ENCODE results near the gene DCAF7.

The DCAF7 gene

GRCh38 chr17:63546308-63547082 is 3.8 kb upstream of the DCAF7 start:
- DNase-seq: no peak

- DNase-seq: no peak
Observed at GRCh38 chr17:63547083-63547523, 3.2 kb upstream of the DCAF7 start.

GRCh38 chr17:63549289-63549945 is 860 bp upstream of the DCAF7 start:
- DNase-seq: no peak

DNA sequence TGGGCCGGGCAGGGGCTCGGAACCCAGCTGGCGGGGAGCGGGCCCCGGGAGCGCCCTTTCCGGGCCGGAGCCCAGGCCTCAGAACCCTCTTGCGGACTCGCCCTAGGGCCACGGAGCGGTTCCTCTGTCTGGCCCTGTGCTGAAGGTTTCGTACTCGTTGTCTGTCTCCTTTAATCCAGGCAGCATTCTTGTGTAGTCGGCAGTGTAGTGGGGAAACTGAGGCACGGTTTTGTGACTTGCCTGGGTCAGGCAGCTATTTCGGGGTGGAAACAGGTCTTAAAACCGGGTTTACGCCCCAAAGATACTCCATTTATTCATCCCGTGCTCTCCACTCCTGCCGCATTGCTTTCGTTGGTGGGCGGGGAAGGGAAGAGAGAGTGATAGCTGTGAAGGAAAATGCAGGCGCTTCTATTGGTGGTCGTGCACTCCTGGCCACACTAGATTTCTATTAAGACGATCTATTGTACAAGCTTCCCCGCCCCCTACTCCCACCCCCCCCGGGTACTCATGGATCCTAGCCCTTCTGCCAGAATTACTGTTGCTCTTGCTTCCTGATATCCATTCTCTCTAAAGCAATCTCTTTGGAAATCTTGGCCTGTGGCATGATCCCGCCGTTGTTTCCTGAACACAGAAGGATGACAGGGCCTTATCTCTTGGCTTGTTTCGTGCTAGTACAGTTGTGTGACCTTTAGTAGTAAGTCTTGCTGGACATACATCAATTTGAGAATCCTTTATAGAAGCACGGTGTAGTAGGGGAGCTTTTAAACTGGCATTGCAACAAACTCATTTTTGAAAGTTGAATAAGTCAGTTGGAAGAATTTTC is 751 bp downstream of the DCAF7 start:
- no peak for DNase-seq

- no peak for DNase-seq
Observed at GRCh38 chr17:63552211-63552610, 1.9 kb downstream of the DCAF7 start.

DNA sequence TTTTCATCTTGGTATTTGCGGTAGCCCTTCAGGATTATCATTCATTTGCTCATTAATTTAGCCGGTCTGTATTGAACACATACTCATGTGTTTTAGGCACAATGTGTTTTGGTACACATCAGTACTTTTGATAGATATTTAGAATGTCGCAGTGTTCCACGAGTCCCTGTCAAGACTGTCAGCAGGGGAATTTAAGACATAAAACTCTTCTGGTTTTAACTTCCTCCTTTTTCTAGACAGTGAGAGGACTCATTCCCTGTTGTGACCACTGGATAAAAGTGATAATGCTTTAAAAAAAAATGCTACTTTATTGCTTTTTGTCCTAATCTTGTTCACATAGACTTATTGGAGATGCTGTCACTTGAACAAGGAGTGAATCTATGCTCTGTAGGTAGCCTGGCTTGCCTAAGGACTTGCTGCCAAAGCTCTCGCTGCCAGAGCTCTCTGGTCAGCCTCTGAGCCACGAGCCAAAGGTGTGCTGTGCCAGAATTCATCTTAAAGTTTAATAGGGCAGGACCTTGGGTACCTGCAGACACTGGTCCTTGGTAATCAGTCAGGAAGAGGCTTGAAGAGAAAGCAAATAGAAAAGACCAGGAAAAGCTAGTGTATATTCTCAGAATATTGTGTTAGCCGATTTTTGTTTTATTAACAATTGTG is 5.4 kb downstream of the DCAF7 start:
- no peak for DNase-seq

GRCh38 chr17:63557416-63557815 is 7.1 kb downstream of the DCAF7 start:
- no peak for DNase-seq

- DNase-seq: no peak
Observed at GRCh38 chr17:63558441-63558840, 8.2 kb downstream of the DCAF7 start.

- DNase-seq: no peak
Observed at GRCh38 chr17:63561819-63562218, 11.5 kb downstream of the DCAF7 start.

DNA sequence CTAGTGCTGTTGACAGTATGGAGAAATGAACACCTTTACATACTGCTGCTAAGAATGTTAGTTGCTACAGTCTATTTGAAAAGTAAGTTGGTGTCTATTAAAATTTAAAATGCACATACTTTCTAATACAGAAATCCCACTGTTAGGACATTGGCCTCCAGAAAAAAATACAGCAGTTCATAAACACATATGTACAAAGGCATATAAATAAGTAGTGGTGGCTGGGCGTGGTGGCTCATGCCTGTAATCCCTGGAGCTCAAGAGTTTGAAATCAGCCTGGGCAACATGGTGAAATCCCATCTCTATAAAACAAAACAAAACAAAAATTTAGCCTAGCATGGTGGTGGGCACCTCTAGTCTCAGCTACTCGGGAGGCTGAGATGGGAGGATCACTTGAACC is 13.1 kb downstream of the DCAF7 start:
- DNase-seq: no peak

DNA sequence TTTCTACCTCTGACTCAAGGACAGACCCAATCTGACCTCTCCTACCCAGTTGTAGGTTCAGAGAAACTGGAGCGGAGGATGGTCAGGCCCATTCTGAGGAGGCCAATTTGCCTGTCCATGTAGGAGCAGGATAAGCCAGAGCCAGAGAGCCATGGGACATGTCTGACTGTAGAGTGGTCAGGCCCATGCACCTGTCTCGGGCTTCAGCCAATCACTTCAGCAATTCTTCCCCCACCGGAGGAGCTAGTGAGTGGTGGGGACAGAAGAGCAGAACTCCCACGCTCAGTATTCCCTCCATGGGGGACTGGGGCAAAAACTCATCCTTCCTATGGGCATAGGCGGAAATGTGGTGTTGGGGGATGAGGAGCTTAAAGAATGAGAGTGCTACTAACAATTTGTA is 14.3 kb downstream of the DCAF7 start:
- DNase-seq: no peak

- no peak for DNase-seq
Observed at GRCh38 chr17:63567229-63567628, 17.0 kb downstream of the DCAF7 start.

DNA sequence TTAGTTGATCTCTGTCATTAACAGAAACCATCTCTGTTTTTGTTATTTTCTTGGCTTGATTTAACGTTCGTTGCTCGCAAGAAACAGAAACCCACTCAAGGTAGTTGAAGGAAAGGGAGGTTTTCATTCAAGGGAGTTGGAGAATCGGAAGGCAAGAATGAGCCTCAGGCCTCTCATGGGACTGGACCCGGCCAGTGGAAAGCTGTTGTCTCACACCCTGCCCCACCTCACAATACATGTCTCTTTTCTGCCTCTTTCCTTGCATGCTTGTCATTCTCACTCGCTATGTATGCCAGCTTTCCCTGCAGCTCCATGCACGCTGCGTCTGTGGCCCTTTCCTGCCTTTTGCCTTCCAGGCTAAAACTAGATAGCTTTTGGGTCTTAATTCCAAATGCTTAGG is 18.3 kb downstream of the DCAF7 start:
- DNase-seq: no peak

GRCh38 chr17:63571632-63572310 is 21.5 kb downstream of the DCAF7 start:
- DNase-seq: no peak

- DNase-seq: no peak
Observed at GRCh38 chr17:63573634-63574033, 23.4 kb downstream of the DCAF7 start.

- no peak for DNase-seq
Observed at GRCh38 chr17:63578027-63578768, 27.9 kb downstream of the DCAF7 start.

DNA sequence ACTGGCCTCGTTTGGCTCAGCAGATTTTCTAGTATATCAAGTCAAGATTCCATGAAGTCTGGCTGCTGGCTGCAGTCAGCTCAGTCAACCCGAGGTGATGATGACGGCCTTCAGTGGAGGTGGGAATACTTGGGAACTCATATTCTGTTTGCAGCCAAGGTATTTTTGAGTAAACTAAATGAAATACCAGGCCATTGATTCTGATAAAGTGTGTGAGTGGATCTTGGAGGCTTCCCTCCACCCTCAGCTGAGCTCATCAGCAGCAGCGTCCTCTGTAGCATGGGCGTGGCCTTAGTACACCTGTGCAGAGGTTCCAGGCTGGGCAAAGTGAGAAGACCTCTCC is 28.5 kb downstream of the DCAF7 start:
- DNase-seq: no peak

DNA sequence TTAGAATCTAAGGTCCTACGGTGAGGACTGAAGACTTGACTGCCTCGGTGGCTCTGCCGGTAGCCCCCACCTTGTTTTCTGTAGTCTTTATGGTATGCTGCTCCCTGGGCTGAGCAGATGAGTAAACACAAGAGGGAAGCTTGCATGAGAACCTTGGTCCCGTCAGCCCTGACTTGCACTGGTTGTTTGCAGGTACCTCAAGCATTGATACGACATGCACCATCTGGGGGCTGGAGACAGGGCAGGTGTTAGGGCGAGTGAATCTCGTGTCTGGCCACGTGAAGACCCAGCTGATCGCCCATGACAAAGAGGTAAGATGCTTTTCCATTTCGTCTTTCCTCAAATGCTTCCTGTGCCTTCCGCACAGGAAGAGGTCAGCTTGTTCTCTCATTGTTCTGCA is 29.4 kb downstream of the DCAF7 start:
- no peak for DNase-seq

DNA sequence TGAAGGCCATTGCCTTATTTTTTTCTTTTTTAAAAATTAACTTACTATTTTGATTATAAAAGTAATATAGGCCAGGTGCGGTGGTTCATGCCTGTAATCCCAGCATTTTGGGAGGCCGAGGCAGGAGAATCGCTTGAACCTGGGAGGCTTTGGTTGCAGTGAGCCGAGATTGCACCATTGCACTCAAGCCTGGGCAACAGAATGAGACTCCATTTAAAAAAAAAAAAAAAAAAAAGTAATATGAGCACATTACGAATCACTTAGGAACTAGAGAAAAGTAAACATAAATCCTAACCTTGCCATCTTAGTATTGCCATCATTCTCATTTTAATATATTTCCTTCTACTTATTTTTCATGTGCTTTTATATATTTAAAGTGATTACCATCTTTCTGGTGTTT is 37.5 kb downstream of the DCAF7 start:
- no peak for DNase-seq

- no peak for DNase-seq
Observed at GRCh38 chr17:63588797-63589196, 38.5 kb downstream of the DCAF7 start.

DNA sequence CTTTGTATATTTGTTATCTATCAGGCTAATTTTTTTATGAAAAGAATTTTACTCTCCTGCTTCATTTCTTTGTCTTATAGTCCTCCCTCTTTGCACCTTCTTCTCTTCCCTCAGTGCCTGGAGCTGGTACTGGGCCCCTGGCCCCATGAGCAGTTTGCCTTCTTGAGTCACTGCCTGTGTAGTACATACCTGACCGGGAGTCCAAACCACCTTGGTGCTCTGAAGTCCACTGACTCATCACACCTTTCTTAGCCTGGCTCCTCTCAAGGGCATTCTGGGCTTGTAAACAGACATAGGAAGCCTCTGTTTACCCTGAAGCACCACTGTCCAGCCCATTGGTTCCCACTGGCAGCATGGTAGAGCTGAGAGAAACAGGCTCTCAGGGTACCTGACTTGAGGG is 39.4 kb downstream of the DCAF7 start:
- no peak for DNase-seq

GRCh38 chr17:63592797-63593196 is 42.5 kb downstream of the DCAF7 start:
- no peak for DNase-seq

Data from activated CD4-positive, CD25-positive, alpha-beta regulatory T cell treated with anti-CD3 and anti-CD28 coated beads, Interleukin-2, amount 50 U/mL, for 72 hours (primary cell).